ENCODE measurements around the gene RNF34. TPM values are rescaled to one million over a fixed set of nuclear protein-coding genes. Genes with fewer than 3 reads are reported as not detected.

Gene RNF34
- total RNA-seq, 1 experiment from 2014 or later, result 53.6 TPM

DNA sequence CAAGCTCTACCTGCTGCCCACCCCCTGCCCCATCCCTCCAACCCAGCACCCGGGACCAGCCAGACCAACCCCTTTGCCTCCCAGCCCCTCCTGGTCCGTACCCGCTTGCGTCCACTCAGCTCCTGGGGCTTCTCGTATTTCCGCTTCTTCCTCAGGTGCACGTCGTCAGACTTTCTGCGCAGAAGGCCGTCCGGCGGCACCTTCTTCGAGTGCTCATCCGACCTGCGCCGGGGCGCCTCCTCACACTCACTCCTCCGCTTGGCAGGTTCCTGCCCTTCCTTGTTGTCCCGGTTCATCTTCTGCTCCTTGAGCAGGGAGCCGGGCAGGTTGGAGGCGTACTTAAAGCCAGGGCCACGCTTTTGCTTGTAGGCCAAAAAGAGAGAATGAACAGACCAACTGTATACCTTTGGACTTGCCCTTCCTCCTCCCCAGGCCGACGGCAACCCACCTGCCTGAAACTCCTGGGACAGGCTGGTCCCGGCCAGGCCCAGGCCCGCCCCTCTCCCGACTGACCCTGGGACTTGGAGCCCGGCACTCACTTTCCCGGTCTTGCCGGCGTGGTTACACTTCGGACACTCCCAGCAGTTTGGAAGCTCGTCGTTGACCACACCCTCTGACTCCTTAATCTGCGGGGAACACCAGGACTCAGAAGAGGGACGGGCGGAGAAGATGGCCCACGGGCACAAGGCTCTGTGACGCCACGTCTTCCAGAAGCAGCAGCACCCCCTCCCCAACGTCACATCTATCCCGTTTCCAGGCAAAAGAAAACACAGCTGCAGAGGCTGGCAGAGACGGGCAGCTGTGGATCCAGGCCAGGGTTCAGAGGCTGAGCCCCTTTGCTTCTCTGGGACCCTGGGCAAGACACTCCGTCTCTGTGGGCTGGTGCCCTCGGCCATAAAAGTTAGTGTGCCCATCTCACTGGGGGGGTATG lies 44.3 kb downstream of the RNF34 start:
- Mint-ChIP-seq H3K27me3 (ENCODE audit: low read depth) (no peaks in the 10 kb centered on the region; the same call in 1 of the 2 replicates), H3K4me1 (peaks cover 9% of the 10 kb centered on the region), H3K27ac (peak overlapping the region; percentile 91), H3K36me3 (peaks cover 34% of the 10 kb centered on the region), H3K4me3 (no peak overlapping the region), H3K9me3 (no peaks in the 10 kb centered on the region)
- ATAC-seq (no peak), DNase-seq (ENCODE audit: low spot score) (no peak)
- TF ChIP-seq FOXK1 (CRISPR knock-in tag; IDR thresholded peaks at IDR 0.05), result no peak
- no peak for TF ChIP-seq ZNF219 (CRISPR knock-in tag; IDR thresholded peaks at IDR 0.05; ENCODE audit: borderline replicate concordance)
- no peak for TF ChIP-seq ZBTB21 (CRISPR knock-in tag; IDR thresholded peaks at IDR 0.05; ENCODE audit: borderline replicate concordance)
- CTCF ChIA-PET, result interaction anchor here (0.5 to 5.3 kb wide), 43 partner anchors 9 to 559 kb away, joined by 3 to 71 read pairs (median 4); partner anchors contain the start of genes MORN3, P2RX7, RHOF and RNF34
- POLR2A ChIA-PET, result interaction anchor here (0.5 to 1.0 kb wide), 2 partner anchors 183 to 189 kb away, joined by 3 read pairs; no protein-coding TSS in a partner anchor

DNA sequence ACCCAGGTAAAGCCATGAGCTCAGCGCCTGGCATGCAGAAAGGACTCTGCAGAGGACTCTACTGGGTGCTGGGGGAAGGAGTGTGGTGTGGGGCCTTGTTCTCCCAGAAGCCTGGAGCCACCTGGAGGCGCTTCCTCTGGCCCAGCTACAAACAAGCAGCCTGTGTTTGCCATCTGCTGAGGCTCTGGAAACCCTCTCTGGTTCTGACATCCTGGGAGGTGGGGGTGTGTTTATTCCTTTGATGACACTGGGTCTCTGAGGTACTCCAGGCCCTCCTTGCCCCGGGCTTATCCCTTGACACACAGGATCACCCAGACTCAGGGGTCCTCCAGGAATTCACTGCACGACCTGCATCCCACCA lies 44.9 kb downstream of the RNF34 start:
- TF ChIP-seq, protein P1, sequence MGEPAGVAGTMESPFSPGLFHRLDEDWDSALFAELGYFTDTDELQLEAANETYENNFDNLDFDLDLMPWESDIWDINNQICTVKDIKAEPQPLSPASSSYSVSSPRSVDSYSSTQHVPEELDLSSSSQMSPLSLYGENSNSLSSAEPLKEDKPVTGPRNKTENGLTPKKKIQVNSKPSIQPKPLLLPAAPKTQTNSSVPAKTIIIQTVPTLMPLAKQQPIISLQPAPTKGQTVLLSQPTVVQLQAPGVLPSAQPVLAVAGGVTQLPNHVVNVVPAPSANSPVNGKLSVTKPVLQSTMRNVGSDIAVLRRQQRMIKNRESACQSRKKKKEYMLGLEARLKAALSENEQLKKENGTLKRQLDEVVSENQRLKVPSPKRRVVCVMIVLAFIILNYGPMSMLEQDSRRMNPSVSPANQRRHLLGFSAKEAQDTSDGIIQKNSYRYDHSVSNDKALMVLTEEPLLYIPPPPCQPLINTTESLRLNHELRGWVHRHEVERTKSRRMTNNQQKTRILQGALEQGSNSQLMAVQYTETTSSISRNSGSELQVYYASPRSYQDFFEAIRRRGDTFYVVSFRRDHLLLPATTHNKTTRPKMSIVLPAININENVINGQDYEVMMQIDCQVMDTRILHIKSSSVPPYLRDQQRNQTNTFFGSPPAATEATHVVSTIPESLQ (CRISPR knock-in tag; IDR thresholded peaks at IDR 0.05), result no peak
- no peak for TF ChIP-seq E2F5 (CRISPR knock-in tag; IDR thresholded peaks at IDR 0.05)
- TF ChIP-seq E2F4 (CRISPR knock-in tag; IDR thresholded peaks at IDR 0.05; ENCODE audit: borderline replicate concordance, low read depth), result no peak
- no peak for TF ChIP-seq ESRRA (CRISPR knock-in tag; IDR thresholded peaks at IDR 0.05; ENCODE audit: borderline replicate concordance)
- Mint-ChIP-seq H3K4me3 (no peak overlapping the region), H3K36me3 (peaks cover 29% of the 10 kb centered on the region), H3K27ac (peak overlapping the region; percentile 91; the same call in 1 of the 2 replicates), H3K9me3 (no peaks in the 10 kb centered on the region), H3K4me1 (peaks cover 9% of the 10 kb centered on the region), H3K27me3 (ENCODE audit: low read depth) (no peaks in the 10 kb centered on the region; the same call in 1 of the 2 replicates)
- no peak for ATAC-seq
- ChIA-PET CTCF (interaction anchor here (0.6 to 5.3 kb wide), 6 partner anchors 11 to 560 kb away, joined by 3 to 71 read pairs (median 8); partner anchors contain the start of gene RHOF), POLR2A (interaction anchor here (0.5 kb wide), 1 partner anchor 188 kb away, joined by 3 read pairs; no protein-coding TSS in a partner anchor)
- DNase-seq (ENCODE audit: low spot score), result no peak

DNA sequence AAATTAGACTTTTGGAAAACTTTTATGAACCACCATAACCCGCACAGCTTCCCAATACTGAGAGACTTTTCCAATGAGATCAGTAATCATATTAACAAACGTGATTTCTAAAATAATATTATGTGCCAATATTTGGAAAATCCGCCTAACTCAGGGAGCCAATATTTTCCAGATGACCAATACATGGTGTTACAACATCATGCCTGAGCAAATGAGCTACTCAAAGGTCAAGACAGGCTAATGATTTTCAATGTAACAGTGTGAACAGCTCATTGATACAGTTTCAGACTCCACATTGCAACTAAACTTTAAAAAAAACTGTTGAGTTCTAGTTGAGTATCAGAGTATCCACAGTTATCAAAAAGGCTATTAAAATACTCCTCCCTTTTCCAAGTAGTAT lies 46.8 kb downstream of the RNF34 start:
- DNase-seq (ENCODE audit: low spot score) (no peak), ATAC-seq (no peak)
- H3K9me3 Mint-ChIP-seq, result no peaks in the 10 kb centered on the region
- peak overlapping the region; percentile 92 for H3K27ac Mint-ChIP-seq
- no peak overlapping the region for H3K4me3 Mint-ChIP-seq
- no peaks in the 10 kb centered on the region; the same call in 1 of the 2 replicates for H3K27me3 Mint-ChIP-seq (ENCODE audit: low read depth)
- CTCF ChIA-PET, result interaction anchor here (0.6 to 1.0 kb wide), 3 partner anchors 202 to 227 kb away, joined by 3 read pairs; partner anchors contain the start of gene MORN3
- peaks cover 18% of the 10 kb centered on the region for H3K36me3 Mint-ChIP-seq
- H3K4me1 Mint-ChIP-seq, result peaks cover 9% of the 10 kb centered on the region
- POLR2A ChIA-PET, result no interaction called here
- TF ChIP-seq ATF2 (CRISPR knock-in tag; IDR thresholded peaks at IDR 0.05; ENCODE audit: borderline replicate concordance, low read depth) (no peak), RELA (CRISPR knock-in tag; IDR thresholded peaks at IDR 0.05; ENCODE audit: borderline replicate concordance) (no peak), TEAD4 (CRISPR knock-in tag; IDR thresholded peaks at IDR 0.05) (no peak), CREM (CRISPR knock-in tag; IDR thresholded peaks at IDR 0.05) (no peak), ATF1 (CRISPR knock-in tag; IDR thresholded peaks at IDR 0.05) (no peak), USF1 (CRISPR knock-in tag; IDR thresholded peaks at IDR 0.05) (no peak), ZNF396 (CRISPR knock-in tag; IDR thresholded peaks at IDR 0.05; ENCODE audit: borderline replicate concordance) (no peak), USF2 (CRISPR knock-in tag; IDR thresholded peaks at IDR 0.05) (no peak), ZNF138 (CRISPR knock-in tag; conservative IDR thresholded peaks at IDR 0.05) (no peak)

All from WTC11 (cell line).